Panc1 (cell line): ENCODE results near the gene RAB40B. TPM values are rescaled to one million over a fixed set of nuclear protein-coding genes. Genes with fewer than 3 reads are reported as not detected.

ENCODE experiments used
- ATAC-seq: fragments of 200-7000 bp; cut with Tn5 transposase; 2 replicates; pipeline ENCODE4 v1.9.1; 2020; ENCODE audit warnings: mild to moderate bottlenecking, moderate library complexity
- BruUV-seq: library from RNA; stranded (reverse); fragments of 400-500 nt; replicated peaks from 2 replicates; lab custom pipeline; 2021; lab: Mats Ljungman, UMichigan
- CTCF ChIA-PET: fragments of 300-600 bp; sonication (Branson Sonifier 250); formaldehyde crosslinking; loops from one replicate; lab custom pipeline; 2022; ENCODE audit warnings: antibody characterized with exemption; lab: Charles Lee
- POLR2A ChIA-PET: fragments of 300-600 bp; sonication (Branson Sonifier 250); formaldehyde crosslinking; loops from one replicate; lab custom pipeline; 2022; ENCODE audit warnings: antibody characterized with exemption; lab: Charles Lee
- DNase-seq: peaks from one replicate; pipeline ENCODE4 v3.0.0-alpha.2; 2010; ENCODE audit warnings: low read depth, low spot score
- H3K27ac ChIP-seq: 2 replicates; pipeline ENCODE4 v1.5.1; 2011; ENCODE audit warnings: mild to moderate bottlenecking, low read length, inconsistent platforms
- H3K27me3 ChIP-seq: fragments of 200-500 bp; sonication (Bioruptor generic); 2 replicates; pipeline ENCODE4 v1.6.0; 2014; ENCODE audit warnings: low read length, inconsistent platforms; ENCODE audit not compliant: control insufficient read depth, insufficient read depth
- H3K36me3 ChIP-seq: fragments of 200-500 bp; sonication (Bioruptor generic); 2 replicates; pipeline ENCODE4 v1.5.1; 2014; ENCODE audit warnings: inconsistent platforms, mild to moderate bottlenecking, low read length, moderate library complexity; ENCODE audit not compliant: control insufficient read depth, insufficient read depth
- H3K4me1 ChIP-seq: 2 replicates; pipeline ENCODE4 v1.5.1; 2011; ENCODE audit warnings: inconsistent platforms, mild to moderate bottlenecking, low read length, moderate library complexity; ENCODE audit not compliant: control insufficient read depth, insufficient read depth
- H3K4me3 ChIP-seq, 2 experiments: 2 replicates each; pipeline ENCODE4 v1.5.1; 2011 to 2012; ENCODE audit warnings: low read depth in 2 of 2, low read length in 2 of 2, mild to moderate bottlenecking in 2 of 2, inconsistent platforms in 1 of 2, moderate library complexity in 1 of 2
- H3K9me3 ChIP-seq: fragments of 200-500 bp; sonication (Bioruptor generic); 2 replicates; pipeline ENCODE4 v1.5.1; 2014; ENCODE audit warnings: low read depth, mild to moderate bottlenecking, inconsistent platforms, low read length, moderate library complexity; ENCODE audit not compliant: control insufficient read depth, insufficient read depth
- CTCF ChIP-seq: fragments of 450-650 bp; IDR thresholded peaks from 2 replicates; pipeline ENCODE4 v1.5.1; 2017; ENCODE audit warnings: mild to moderate bottlenecking
- POLR2AphosphoS5 ChIP-seq: IDR thresholded peaks from 2 replicates; pipeline ENCODE4 v1.6.1; 2012; ENCODE audit warnings: mild to moderate bottlenecking, low read depth, low read length, moderate library complexity
- REST ChIP-seq, 2 experiments: IDR thresholded peaks; 2 replicates each; pipeline ENCODE4 v1.6.1; 2011 to 2012; ENCODE audit warnings: low read depth in 2 of 2, control low read depth in 1 of 2, low read length in 1 of 2, mild to moderate bottlenecking in 1 of 2, moderate library complexity in 1 of 2; ENCODE audit not compliant: insufficient read depth in 1 of 2
- SIN3A ChIP-seq: IDR thresholded peaks from 2 replicates; pipeline ENCODE4 v1.6.1; 2012; ENCODE audit warnings: low read depth, mild to moderate bottlenecking, low read length, moderate library complexity, borderline replicate concordance; ENCODE audit not compliant: insufficient read depth
- TCF7L2 ChIP-seq: IDR thresholded peaks from 2 replicates; pipeline ENCODE4 v1.6.1; 2011; ENCODE audit warnings: mild to moderate bottlenecking, low read depth, low read length, inconsistent platforms
- in situ Hi-C: cut with HindIII; loops from 2 replicates; pipeline ENCODE4 v1.10.0; 2016; ENCODE audit warnings: low sequenced_read_pairs, low pct_unique_long_range_greater_than_20kb
- intact Hi-C: fragments of 100-400 bp; cut with micrococcal nuclease; formaldehyde crosslinking; loops from one replicate; pipeline ENCODE4 v1.10.0; 2022; ENCODE audit not compliant: unreplicated experiment
- total RNA-seq: library from RNA; stranded (reverse); gene quantifications from one replicate; pipeline ENCODE4 v1.2.1, GENCODE V29; 2021; ENCODE audit not compliant: unreplicated experiment

RAB40B gene
- total RNA-seq, 1 experiment from 2014 or later = 7.1 TPM

- Histone ChIP-seq H3K4me3 (no peak overlapping the region), H3K4me1 (no peaks in the 10 kb centered on the region), H3K9me3 (no peaks in the 10 kb centered on the region), H3K27me3 (no peaks in the 10 kb centered on the region), H3K36me3 (peaks cover 8% of the 10 kb centered on the region), H3K27ac (no peak overlapping the region)
- in situ Hi-C loops = no loop called here
- ChIA-PET POLR2A (no interaction called here), CTCF (no interaction called here)
- ATAC-seq = no peak
- BruUV-seq = no TSS peak
- no peak for DNase-seq
- intact Hi-C loops = no loop called here
- TF ChIP-seq TCF7L2 = no peak
- no peak for TF ChIP-seq REST (IDR thresholded peaks at IDR 0.05; ENCODE audit: insufficient read depth in 1 of 2, low read depth in 2 of 2, low read length in 1 of 2)
- no peak for TF ChIP-seq POLR2AphosphoS5
- no peak for TF ChIP-seq CTCF
- no peak for TF ChIP-seq SIN3A
Observed at GRCh38 chr17:82630212-82630611, 68.3 kb downstream of the RAB40B start.

- H3K4me3 ChIP-seq = no peak overlapping the region
- POLR2A ChIA-PET = no interaction called here
- H3K4me1 ChIP-seq = no peaks in the 10 kb centered on the region
- TF ChIP-seq CTCF (no peak), REST (IDR thresholded peaks at IDR 0.05; ENCODE audit: insufficient read depth in 1 of 2, low read depth in 2 of 2, low read length in 1 of 2) (no peak), SIN3A (no peak), POLR2AphosphoS5 (no peak), TCF7L2 (no peak)
- intact Hi-C loops = no loop called here
- no peaks in the 10 kb centered on the region for H3K9me3 ChIP-seq
- CTCF ChIA-PET = no interaction called here
- no TSS peak for BruUV-seq
- H3K36me3 ChIP-seq = peaks cover 8% of the 10 kb centered on the region
- no peaks in the 10 kb centered on the region for H3K27me3 ChIP-seq
- no peak overlapping the region for H3K27ac ChIP-seq
- ATAC-seq (no peak), DNase-seq (no peak)
- in situ Hi-C loops = no loop called here
Observed at GRCh38 chr17:82629748-82630147, 68.8 kb downstream of the RAB40B start.
